ENCODE measurements around the gene VAC14. TPM values are rescaled to one million over a fixed set of nuclear protein-coding genes. Genes with fewer than 3 reads are reported as not detected.

The VAC14 gene
- total RNA-seq, 1 donor from 2014 or later = 52.2 TPM

DNA sequence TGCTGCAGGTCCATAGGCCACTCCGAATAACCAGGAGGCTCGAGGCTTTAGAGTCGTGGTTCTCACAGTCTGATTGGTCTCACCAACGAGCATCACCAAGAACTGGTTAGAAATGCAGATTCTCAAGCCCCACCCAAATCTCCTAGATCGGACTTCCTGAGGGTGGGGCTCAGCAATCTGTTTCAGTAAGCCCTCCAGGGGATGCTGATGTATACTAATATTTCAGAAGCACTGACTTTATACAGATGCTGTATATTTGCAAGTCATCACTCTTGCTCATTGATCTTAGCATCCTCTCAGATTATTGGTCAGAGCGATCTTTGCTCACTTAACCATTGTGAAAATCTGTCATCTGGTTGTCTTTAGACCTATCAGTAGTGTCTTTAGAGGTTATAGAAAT, 4.4 kb upstream of the VAC14 start:
- Histone ChIP-seq H3K4me3 (no peak overlapping the region), H3K27ac (peak overlapping the region; percentile 65), H3K9me3 (no peaks in the 10 kb centered on the region), H3K27me3 (peaks cover 19% of the 10 kb centered on the region), H3K4me1 (peaks cover 2% of the 10 kb centered on the region), H3K36me3 (no peaks in the 10 kb centered on the region)
- DNase-seq (no peak), ATAC-seq (no peak)
- intact Hi-C loops (cut with DNase I) = no loop called here
- TF ChIP-seq CTCF (IDR thresholded peaks at IDR 0.05) = no peak

- Histone ChIP-seq H3K4me3 (no peak overlapping the region), H3K27me3 (peaks cover 19% of the 10 kb centered on the region), H3K9me3 (no peaks in the 10 kb centered on the region), H3K4me1 (peaks cover 8% of the 10 kb centered on the region), H3K27ac (peak overlapping the region; percentile 65), H3K36me3 (no peaks in the 10 kb centered on the region)
- TF ChIP-seq CTCF (IDR thresholded peaks at IDR 0.05) = no peak
- intact Hi-C loops (cut with DNase I) = no loop called here
- no peak for ATAC-seq
- no peak for DNase-seq
Observed at GRCh38 chr16:70804734-70805169, 3.8 kb upstream of the VAC14 start.

GRCh38 chr16:70804153-70804733, 3.3 kb upstream of the VAC14 start:
- H3K9me3 ChIP-seq = no peaks in the 10 kb centered on the region
- no peaks in the 10 kb centered on the region for H3K36me3 ChIP-seq
- H3K4me3 ChIP-seq = no peak overlapping the region
- intact Hi-C loops (cut with DNase I) = no loop called here
- TF ChIP-seq CTCF (IDR thresholded peaks at IDR 0.05) = no peak
- DNase-seq (no peak), ATAC-seq (peak; percentile 31)
- peak overlapping the region; percentile 63 for H3K27ac ChIP-seq
- H3K27me3 ChIP-seq = peaks cover 15% of the 10 kb centered on the region
- H3K4me1 ChIP-seq = peaks cover 13% of the 10 kb centered on the region

DNA sequence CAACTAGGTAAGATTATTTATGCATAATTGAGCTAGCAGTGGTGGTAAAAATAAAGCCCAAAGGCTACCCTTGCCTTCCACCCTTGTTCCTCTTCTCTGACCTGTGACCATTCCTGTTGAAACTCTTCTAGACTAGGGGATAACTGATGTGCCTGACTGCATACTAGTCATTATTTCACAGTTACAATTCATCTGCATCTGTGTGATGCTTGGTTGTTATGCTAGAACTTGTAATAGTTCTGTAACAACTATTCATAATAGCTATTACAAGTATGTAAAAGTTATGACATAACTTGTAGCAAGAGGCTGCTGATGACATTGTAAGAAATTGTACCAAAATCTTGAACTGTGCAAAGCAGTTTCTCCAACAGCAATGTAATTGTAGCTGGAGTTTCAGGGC, 2.4 kb upstream of the VAC14 start:
- no peak for TF ChIP-seq CTCF (IDR thresholded peaks at IDR 0.05)
- H3K27me3 ChIP-seq = peaks cover 7% of the 10 kb centered on the region
- peaks cover 5% of the 10 kb centered on the region for H3K36me3 ChIP-seq
- peaks cover 15% of the 10 kb centered on the region for H3K4me1 ChIP-seq
- intact Hi-C loops (cut with DNase I) = no loop called here
- H3K27ac ChIP-seq = peak overlapping the region; percentile 63
- no peaks in the 10 kb centered on the region for H3K9me3 ChIP-seq
- DNase-seq (no peak), ATAC-seq (no peak)
- no peak overlapping the region for H3K4me3 ChIP-seq

DNA sequence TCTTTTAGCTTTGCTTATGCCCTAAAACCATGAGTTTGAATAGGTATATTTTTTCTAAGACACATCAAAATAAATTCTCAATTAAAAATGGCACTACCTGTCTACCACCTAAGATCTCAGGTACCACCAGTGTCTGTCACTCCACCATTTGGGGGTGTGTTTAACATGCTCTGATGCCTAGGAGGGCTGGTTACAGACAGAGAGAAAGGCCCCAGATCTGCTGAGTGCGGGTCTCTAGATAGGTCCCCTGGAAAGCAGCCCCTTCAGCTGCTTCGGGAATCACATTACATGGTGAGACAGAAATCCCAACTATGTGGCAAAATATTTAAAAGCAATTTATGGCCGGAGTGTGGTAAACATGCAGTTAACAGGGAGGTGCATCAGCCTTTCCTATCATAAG, 653 bp upstream of the VAC14 start:
- intact Hi-C loops (cut with DNase I) = no loop called here
- Histone ChIP-seq H3K27me3 (no peaks in the 10 kb centered on the region), H3K36me3 (peaks cover 7% of the 10 kb centered on the region), H3K27ac (no peak overlapping the region), H3K4me3 (no peak overlapping the region), H3K4me1 (peaks cover 15% of the 10 kb centered on the region), H3K9me3 (no peaks in the 10 kb centered on the region)
- ATAC-seq (no peak), DNase-seq (no peak)
- TF ChIP-seq CTCF (IDR thresholded peaks at IDR 0.05) = no peak

GRCh38 chr16:70800311-70800710, 647 bp downstream of the VAC14 start:
- peak; percentile 1 for ATAC-seq
- intact Hi-C loops (cut with DNase I) = no loop called here

More at GRCh38 chr16:70800311-70800710, 647 bp downstream of the VAC14 start:
- TF ChIP-seq CTCF (IDR thresholded peaks at IDR 0.05) = no peak
- DNase-seq = no peak
- Histone ChIP-seq H3K27ac (peak overlapping the region; percentile 81), H3K36me3 (peaks cover 7% of the 10 kb centered on the region), H3K4me1 (peaks cover 15% of the 10 kb centered on the region), H3K4me3 (peak overlapping the region; percentile 80), H3K27me3 (no peaks in the 10 kb centered on the region), H3K9me3 (no peaks in the 10 kb centered on the region)

Measured in upper lobe of right lung (tissue), 1 donor.